H4 (cell line): ENCODE results near the gene S100A13. TPM values are rescaled to one million over a fixed set of nuclear protein-coding genes. Genes with fewer than 3 reads are reported as not detected.
"Not testable (repeated sequence)": the region's sequence is repeated elsewhere in the genome, so short reads cannot be mapped to it uniquely, and the experiment has no call there.

Experiments
- DNase-seq: peaks from one replicate; pipeline ENCODE4 v3.0.0-alpha.2; 2015; ENCODE audit warnings: low spot score
- total RNA-seq: library from RNA; depleted of rRNA; stranded (reverse); fragments of >200 nt; shearing (Covaris generic); gene quantifications from 2 replicates; pipeline ENCODE4 v1.2.3, GENCODE V29; 2014

S100A13 gene
- total RNA-seq, 1 experiment from 2014 or later = 160 TPM

GRCh38 chr1:153608089-153608682 is 19.1 kb downstream of the S100A13 start:
- DNase-seq = no peak

GRCh38 chr1:153607381-153607780 is 19.9 kb downstream of the S100A13 start:
- DNase-seq = no peak

- DNase-seq = no peak
Measured at GRCh38 chr1:153606194-153606593, 21.1 kb downstream of the S100A13 start.

GRCh38 chr1:153602749-153603148 is 24.6 kb downstream of the S100A13 start:
- no peak for DNase-seq

GRCh38 chr1:153599847-153600246 is 27.5 kb downstream of the S100A13 start:
- no peak for DNase-seq

- DNase-seq = no peak
Measured at GRCh38 chr1:153598309-153599172, 28.8 kb downstream of the S100A13 start.

- DNase-seq = no peak
Measured at GRCh38 chr1:153597206-153597605, 30.1 kb downstream of the S100A13 start.

GRCh38 chr1:153592748-153593147 is 34.6 kb downstream of the S100A13 start:
- DNase-seq = no peak

- no peak for DNase-seq
Measured at GRCh38 chr1:153588482-153588881, 38.8 kb downstream of the S100A13 start.

- DNase-seq = not testable (repeated sequence)
Measured at GRCh38 chr1:153588033-153588432, 39.3 kb downstream of the S100A13 start.

- no peak for DNase-seq
Measured at GRCh38 chr1:153587314-153587713, 40.0 kb downstream of the S100A13 start.

GRCh38 chr1:153586347-153586746 is 41.0 kb downstream of the S100A13 start:
- no peak for DNase-seq

- no peak for DNase-seq
Measured at GRCh38 chr1:153585006-153585405, 42.3 kb downstream of the S100A13 start.

GRCh38 chr1:153583976-153584375 is 43.3 kb downstream of the S100A13 start:
- no peak for DNase-seq

- not testable (repeated sequence) for DNase-seq
Measured at GRCh38 chr1:153583514-153583913, 43.8 kb downstream of the S100A13 start.

- DNase-seq = not testable (repeated sequence)
Measured at GRCh38 chr1:153582836-153583235, 44.5 kb downstream of the S100A13 start.

GRCh38 chr1:153578936-153579335 is 48.4 kb downstream of the S100A13 start:
- no peak for DNase-seq

GRCh38 chr1:153578490-153578889 is 48.8 kb downstream of the S100A13 start:
- DNase-seq = no peak

- no peak for DNase-seq
Measured at GRCh38 chr1:153577624-153578051, 49.7 kb downstream of the S100A13 start.

GRCh38 chr1:153577138-153577537 is 50.2 kb downstream of the S100A13 start:
- DNase-seq = no peak

- DNase-seq = not testable (repeated sequence)
Measured at GRCh38 chr1:153575497-153575896, 51.8 kb downstream of the S100A13 start.

- DNase-seq = not testable (repeated sequence)
Measured at GRCh38 chr1:153575081-153575491, 52.2 kb downstream of the S100A13 start.

- no peak for DNase-seq
Measured at GRCh38 chr1:153573351-153573750, 54.0 kb downstream of the S100A13 start.
